NCI-H2081 (cell line): ENCODE results near the gene PEX11G.

Experiments used
- DNase-seq, 2 experiments: peaks; one replicate each; lab custom pipeline; 2025; lab: John Stamatoyannopoulos, UW

PEX11G gene

DNA sequence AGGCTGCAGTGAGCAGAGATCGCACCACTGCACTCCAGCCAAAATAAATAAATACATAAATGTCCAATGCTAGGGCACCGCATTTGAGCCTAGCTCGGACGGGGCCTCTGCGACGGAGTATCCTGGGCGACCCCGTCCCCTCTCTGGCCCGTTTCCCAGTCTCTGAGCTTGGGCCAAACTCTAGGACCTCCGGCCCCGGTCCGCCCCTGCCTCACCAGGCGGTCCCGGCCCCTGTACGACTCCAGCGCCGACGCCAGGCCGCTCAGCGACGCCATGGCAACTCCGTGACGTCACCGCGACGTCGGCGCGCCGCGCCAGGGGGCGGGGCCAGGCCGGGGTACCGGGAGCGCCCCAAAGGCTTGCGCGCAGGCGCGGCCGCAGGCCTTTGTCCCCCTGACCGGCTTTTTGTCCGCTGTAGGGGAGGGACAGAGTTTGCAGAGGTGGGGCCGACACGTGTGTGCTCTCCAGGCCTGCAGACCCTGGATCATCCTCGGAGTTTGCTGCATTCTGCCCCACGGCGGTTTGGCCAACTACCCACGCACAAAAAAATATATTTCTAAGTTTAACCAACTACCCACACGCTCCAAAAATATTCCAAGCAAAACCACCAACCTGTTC, at the start of gene PEX11G:
Gene PEX11G, minus strand, starts transcription at position 300 of the 618 bp plus-strand sequence. Its CDS starts 25 bp downstream, at position 275.
- DNase-seq = peak; percentile 90 to 92

DNA sequence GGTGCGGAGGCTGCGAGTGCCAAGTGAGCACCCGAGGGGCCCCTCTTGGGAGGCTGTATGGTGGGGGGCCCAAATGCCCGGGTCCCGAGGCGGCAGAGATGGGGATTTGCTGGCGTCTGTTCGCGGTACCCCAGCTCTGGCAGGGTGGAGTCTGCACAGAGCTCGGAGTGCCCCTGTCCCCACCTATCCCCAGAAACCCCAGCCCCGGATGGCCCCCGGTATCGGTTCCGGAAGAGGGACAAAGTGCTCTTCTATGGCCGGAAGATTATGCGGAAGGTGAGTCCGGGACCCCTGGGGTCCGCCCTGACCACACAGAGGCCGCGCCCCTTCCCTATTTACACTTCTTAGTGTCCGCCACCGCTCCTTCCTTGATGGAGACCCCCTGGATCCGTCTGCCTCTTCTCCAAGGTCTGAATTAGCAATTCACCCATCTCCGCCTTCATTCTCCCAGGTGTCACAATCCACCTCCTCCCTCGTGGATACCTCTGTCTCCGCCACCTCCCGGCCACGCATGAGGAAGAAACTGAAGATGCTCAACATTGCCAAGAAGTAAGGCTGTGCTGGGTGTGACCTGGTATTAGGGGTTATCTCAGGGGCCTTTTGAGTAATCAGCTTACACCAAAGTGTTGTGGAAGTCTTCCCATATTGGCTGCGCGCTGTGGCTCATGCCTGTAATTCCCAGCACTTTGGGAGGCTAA, 47.3 kb upstream of the PEX11G start:
- no peak for DNase-seq

DNA sequence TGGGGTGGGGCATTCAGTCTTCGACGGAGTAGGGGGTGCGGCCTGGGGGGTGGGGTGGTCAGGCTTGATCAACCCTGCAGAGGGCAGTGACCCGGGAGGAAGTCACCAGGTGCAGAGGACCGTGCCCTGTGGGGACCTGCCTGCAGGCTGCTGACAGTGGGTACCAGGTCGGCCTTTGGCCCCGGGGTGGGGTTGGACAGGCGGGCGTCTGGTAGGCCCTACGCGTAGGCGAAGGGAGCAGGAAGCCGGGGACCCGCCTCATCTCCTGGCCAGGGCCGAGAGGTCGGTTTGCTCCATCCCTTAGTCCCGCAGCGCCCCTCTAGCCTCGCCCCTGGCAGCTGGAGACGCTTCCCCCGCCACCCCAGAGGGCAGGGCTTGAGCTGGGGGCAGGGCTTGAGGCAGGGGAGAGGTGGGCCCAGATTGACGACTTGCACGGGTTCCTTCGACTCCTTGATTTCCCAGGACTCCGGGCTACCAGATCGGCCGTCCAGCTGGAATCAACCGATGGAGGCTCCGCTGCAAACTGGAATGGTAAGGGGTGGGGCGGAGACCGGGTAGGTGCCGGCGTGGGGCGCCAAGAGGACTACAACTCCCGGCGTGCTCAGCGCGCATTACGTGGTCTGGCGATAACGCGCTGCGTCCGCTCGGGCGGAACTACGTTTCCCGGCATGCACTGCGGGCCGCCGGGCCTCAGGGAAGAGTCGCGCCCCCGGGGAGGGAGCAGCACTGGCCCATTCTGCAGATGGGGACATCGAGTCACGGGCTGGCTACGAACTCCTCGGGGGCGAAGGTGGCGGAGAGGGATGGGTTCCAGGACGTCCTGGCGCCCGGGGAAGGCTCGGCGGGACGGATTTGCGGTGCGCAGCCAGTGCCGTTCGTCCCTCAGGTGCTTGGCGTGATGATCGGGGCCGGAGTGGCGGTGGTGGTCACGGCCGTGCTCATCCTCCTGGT, 46.5 kb upstream of the PEX11G start, which contains the start of gene PNPLA6:
Gene PNPLA6, plus strand, starts transcription at position 671 of the 951 bp plus-strand sequence. Its CDS starts 72 bp downstream, at position 743.
- DNase-seq = peak; percentile 90 to 92

DNA sequence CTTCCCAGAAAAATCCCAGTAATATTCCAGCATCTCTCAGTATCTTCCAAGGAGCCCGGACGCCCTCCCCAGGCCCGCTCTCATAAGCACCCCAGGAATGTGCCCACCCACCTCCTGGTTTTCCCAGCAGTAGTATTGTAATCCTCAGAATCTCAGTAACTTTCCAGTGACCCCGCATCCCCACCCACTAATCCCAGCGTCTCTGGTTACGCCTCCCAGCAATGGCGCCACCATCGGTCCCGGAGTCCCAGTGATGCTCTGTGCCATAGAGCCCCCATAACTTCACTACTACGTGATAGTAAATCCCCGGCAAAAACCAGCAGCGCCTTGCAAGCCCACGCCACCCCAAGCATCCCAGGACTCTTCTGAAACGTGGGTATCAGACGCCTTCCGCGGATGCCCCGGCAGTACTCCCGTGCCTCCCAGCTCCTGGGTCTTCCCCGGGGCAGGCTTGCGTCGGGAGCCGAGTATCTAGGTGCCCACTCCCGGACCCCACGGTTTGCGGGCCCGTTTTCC, 45.8 kb upstream of the PEX11G start:
- peak; percentile 8 to 13 for DNase-seq

DNA sequence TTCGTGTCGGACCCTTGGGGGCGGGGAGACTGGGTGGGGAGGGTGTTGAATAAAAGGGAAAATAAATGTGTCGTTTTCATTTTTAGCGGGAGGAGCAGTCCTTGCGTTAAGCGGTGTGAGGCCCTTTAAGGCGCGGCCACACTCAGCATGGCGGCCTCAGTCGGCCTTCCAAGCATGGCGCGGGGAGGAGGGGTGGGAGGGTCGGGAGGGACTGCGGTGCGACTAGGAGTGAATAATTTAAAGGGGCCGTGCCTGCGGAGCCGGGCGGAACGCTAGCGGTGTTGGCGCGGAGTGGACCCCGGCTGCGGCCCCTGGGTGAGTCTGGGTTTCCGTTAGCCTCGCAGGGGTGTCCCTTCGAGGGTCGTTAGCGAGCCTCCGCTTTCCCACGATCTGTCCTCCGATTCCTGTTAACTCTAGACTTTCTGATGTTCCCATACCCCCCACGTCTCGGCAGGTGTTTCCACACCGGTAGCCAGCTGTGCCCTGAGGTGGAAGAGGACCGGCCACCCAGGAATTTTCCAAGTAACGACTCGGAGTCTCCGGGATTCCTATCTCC, 45.2 kb upstream of the PEX11G start:
- peak; percentile 78 to 84 for DNase-seq

DNA sequence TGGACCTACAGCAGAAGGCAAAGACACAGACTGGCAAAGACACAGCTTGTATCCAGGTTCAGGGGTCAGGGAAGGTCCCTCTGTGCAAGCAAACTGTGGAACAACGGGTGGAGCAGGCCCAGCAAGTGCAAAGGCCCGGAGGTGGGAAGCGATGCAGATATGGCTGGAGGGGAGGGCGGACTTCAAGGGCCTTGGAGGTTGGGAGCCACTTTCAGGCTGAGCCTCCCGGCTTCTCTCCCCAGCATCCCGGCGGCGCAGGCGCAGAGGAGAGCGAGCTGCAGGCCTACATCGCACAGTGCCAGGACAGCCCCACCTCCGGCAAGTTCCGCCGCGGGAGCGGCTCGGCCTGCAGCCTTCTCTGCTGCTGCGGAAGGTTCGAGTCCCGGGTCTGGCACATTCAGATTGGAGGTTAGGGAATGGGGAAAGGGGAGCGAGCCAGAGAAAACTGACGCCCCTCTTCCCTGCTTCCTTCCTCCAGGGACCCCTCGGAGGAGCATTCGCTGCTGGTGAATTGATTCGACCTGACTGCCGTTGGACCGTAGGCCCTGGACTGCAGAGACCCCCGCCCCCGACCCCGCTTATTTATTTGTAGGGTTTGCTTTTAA, 44.5 kb upstream of the PEX11G start:
- no peak for DNase-seq

DNA sequence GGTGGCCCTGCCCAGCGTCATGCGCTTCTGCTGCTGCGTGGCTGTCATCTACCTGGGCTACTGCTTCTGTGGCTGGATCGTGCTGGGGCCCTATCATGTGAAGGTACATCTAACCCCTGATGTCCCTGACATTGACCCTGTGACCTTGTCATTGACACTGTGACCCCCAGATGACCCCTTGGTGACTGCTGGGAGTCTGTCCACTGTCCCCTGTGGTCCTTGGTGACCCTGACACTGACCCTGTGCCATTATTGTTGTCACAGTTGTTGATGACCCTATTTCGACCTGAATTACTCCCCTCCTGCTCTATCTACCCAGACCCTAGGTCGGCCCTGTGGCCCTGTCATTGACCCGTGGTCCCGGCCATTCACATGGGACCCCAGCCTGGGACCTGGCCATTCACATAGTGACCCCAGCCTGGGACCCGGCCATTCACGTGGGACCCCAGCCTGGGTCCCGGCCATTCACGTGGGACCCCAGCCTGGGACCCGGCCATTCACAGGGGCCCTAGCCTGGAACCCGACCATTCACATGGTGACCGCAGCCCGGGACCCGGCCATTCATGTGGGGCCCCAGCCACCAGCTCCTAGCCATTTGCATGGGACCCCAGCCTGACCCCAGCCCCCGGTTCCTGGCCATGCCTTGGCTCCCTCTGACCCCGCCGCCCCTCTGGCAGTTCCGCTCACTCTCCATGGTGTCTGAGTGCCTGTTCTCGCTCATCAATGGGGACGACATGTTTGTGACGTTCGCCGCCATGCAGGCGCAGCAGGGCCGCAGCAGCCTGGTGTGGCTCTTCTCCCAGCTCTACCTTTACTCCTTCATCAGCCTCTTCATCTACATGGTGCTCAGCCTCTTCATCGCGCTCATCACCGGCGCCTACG, 41.0 kb upstream of the PEX11G start:
- DNase-seq = no peak

DNA sequence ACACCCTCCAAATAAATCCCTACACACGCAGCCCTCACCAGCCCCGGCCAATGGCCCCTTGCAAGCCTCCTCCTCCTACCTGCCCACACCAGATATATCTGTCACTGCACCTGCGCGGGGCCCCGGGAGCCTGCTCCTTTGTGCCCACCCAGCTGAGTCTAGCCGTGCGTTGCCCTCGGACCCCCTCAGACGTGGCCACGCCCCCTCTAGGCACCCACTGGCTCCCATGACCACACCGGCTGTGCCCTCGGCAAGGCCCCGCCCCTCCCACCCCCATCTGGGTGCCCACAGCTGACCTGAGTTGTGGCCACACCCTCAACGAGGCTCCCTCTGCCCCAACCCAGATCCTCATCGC, 40.4 kb upstream of the PEX11G start:
- DNase-seq = no peak

DNA sequence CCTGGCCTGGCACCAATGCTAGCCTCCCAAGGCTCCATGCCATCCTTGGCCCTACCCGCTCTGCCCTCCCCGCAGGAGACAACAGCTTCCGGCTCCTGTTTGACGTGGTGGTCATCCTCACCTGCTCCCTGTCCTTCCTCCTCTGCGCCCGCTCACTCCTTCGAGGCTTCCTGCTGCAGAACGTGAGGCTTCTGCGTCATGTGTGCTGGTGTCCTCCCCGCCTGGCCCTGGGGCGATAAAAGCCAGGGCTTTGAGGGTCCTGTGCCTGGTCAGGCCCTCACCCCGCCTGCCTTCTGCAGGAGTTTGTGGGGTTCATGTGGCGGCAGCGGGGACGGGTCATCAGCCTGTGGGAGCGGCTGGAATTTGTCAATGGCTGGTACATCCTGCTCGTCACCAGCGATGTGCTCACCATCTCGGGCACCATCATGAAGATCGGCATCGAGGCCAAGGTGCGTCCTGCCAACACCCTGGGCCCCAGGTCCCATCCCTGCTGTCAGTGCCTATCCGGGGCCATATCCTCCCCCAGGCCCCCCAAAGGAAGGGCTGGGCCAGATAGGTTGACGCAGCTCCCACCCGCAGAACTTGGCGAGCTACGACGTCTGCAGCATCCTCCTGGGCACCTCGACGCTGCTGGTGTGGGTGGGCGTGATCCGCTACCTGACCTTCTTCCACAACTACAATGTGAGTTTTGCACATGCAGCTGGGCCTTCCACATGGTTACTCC, 39.8 kb upstream of the PEX11G start:
- no peak for DNase-seq

DNA sequence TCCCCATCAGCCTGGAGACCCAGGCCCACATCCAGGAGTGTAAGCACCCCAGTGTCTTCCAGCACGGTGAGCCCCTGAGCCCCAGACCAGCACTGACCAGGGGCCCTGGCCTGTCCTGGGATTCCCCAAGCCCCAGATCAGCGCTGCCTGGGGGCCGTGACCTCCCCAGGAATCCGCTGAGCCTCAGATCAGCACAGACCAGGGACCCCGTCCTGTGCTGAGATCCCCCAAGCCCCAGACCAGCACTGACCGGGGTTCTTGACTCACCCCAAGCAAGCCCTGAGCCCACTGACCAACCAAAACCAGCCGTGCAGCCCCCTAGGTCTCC, 39.3 kb upstream of the PEX11G start:
- no peak for DNase-seq

DNA sequence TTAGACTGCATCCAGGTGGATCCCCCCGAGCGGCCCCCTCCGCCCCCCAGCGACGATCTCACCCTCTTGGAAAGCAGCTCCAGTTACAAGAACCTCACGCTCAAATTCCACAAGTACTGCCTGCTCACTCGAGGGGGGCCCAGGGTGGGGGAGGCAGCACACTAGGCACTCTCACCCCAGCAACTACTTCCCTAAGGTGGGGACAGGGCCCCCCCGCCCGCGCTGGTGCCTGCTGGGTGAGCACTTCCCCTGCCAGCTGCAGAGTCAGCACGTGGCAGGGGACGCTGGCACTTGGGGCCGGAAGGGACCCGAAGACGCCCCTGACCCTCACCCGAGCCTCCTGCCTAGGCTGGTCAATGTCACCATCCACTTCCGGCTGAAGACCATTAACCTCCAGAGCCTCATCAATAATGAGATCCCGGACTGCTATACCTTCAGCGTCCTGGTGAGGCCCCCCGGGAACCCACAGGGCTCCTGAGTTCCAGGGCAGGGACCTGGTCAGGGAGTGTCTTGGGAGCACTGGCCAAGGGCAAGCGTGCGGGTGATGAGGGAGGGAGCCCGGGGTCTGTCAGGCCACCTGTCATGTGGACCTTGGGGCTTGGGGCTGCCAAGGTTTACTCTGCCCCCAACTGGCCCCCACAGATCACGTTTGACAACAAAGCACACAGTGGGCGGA, 38.8 kb upstream of the PEX11G start:
- DNase-seq = no peak

DNA sequence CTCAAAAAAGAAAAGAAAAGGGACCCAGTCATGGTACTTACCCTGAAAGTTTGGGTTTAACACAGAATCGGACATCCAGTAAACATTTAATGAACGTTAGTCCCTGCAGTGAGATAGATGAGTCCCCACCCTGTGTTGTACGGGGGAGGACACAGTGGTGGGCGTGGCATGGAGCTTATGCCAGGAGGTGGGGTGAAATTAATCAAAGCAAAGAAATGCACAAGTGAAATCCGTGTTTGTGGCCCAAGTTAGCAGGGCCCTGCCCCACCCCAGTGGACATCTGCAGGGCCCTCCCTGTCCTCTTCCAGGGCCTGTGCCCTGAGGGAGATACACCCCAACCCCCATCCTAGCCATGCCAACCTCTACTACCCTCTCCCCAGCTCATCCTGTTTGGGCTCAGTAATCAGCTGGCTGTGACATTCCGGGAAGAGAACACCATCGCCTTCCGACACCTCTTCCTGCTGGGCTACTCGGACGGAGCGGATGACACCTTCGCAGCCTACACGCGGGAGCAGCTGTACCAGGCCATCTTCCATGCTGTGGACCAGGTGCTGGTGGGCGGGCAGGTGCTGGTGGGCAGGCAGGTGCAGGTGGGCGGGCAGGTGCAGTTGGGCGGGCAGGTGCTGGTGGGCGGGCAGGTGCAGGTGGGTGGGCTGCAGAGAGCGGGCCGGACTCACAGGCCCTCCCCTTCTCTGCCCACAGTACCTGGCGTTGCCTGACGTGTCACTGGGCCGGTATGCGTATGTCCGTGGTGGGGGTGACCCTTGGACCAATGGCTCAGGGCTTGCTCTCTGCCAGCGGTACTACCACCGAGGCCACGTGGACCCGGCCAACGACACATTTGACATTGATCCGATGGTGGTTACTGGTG, 37.5 kb upstream of the PEX11G start:
- no peak for DNase-seq

DNA sequence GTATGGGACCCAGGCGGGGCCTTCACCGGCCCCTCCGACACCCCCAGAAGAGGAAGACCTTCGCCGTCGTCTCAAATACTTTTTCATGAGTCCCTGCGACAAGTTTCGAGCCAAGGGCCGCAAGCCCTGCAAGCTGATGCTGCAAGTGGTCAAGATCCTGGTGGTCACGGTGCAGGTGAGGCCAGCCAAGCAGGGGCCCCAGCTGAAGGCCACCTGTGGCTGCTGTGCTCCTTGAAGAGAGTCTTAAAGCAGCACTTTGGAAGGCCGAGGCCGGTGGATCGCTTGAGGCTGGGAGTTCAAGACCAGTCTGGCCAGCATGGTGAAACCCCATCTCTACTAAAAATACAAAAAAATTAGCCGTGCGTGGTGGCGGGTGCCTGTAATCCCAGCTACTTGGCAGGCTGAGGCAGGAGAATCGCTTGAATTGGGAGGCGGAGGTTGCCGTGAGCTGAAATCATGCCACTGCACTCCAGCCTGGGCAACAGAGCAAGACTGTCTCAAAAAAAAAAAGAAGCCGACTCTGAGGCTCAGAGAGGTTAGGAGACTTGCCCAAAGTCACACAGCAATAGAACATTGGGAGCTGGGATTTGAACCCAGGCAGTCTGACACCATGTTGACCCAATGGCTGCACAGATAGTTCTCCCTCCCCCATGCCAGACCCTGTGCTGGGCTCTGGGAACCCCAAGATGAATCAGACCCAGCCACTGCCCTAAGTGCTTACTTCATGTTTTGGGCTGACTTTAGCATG, 36.3 kb upstream of the PEX11G start:
- DNase-seq = no peak

DNA sequence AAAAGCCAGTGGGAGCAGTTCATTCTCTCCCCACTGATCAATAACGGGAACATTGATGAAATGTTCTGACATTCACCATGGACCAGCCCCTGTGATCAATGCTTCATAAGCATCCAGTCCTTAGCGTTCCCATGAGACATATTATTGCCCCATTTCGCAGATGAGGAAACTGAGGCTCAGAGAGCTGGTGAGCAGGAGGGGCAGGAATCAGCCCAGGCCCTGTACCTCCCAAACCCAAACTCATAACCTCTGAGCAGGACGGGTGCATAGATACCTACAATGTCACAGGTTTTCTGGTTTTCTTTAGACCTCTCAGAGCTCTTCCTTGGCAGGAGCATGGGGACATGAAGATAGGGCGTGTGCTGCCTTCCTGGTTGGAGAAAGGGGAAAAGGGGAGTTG, 35.7 kb upstream of the PEX11G start:
- DNase-seq = no peak

DNA sequence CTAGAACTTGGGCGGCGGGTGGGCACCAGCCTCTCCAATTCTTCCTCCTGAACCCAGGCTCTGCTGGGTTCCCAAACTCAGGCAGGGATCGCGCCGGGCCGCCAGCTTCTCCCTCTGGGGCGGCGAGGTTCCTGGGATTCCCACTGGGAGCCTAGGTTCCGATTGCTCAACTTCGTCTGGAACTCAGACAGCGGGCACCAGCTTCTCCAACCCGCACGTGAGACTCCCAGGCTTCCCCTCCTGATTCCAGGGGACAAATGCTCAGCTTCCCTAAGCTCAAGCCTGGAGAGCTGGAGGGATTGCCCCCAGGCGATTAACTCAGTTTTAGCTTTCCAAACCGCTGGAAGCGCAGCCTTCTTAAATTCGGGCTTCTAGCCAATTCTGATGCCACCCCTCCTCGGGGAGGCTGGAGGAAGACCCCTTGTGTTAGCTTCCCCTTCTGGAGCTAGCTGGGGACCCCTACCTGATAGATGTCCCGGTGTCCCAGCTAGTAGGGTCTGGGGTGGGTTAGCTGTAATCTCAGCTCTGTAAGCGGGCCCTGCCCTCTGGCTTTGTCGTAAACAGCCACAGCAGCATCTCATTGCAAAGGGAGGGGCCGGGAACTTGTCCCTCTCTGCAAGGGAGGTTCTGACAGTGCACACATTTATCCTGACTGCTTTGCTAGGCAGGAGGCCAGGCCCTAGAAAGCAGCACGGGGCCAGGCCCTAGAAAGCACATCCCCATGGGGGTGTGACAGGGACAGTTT, 34.3 kb upstream of the PEX11G start:
- no peak for DNase-seq

DNA sequence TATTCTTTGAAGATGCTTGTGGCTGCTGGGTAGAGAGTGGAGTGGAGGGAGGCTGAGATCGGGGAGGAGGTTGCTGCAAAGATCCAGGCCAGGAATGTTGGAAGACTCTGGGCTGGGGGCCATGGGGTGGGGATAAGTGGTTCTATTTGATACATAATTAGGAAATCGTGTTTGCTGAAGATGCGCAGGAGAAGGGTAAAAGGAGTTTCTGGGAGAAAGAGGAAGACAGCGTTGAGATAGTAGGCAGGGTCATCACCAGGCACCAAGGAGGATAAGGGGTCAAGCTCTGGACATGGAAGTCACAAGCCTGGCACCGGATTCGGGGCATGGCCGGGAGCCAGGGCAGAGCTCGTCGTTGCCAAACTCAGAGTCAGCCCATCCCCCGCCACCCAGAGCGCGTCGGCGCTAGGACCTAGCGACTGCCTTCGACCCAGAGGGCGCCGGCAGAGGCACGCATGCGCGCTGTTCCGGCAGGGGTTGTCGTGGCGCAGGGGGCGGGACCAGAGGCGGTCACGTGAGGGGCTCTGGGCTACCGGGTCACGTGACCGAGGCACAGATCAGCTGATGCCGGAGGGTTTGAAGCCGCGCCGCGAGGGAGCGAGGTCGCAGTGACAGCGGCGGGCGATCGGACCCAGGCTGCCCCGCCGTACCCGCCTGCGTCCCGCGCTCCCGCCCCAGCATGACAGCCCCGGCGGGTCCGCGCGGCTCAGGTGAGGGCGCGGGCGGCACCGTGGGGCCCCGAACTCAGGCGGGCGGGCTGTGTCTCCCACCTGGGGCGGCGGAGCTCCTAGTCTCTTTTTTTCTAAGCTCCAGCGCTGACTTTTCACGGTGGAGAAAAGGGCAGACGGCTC, 33.5 kb upstream of the PEX11G start, which contains the start of gene MCOLN1:
Gene MCOLN1, plus strand, starts transcription at position 553 of the 851 bp plus-strand sequence. Its CDS starts 127 bp downstream, at position 680.
- DNase-seq = peak; percentile 96
